Ovary (tissue), 9 donors: Measurements from ENCODE around the gene CRHR2. TPM values are rescaled to one million over a fixed set of nuclear protein-coding genes. Genes with fewer than 3 reads are reported as not detected.

ENCODE experiments used
- DNase-seq, 5 donors: peaks; one replicate each; pipeline ENCODE4 v3.0.0-alpha.2; 2019 to 2020
- H3K27ac ChIP-seq, 2 donors: fragments of 200-600 bp; one replicate each; pipeline versions ENCODE4 v1.5.1 to v1.8.0; 2019 to 2022
- H3K27me3 ChIP-seq: fragments of 200-600 bp; one replicate; pipeline ENCODE4 v1.8.0; 2022
- H3K36me3 ChIP-seq: fragments of 200-600 bp; sonication (generic); one replicate; pipeline ENCODE4 v1.5.1; 2019
- H3K4me1 ChIP-seq: one replicate; pipeline ENCODE4 v1.8.1; 2013; ENCODE audit warnings: mild to moderate bottlenecking, moderate library complexity; ENCODE audit not compliant: insufficient read depth
- H3K4me3 ChIP-seq: fragments of 200-600 bp; sonication (generic); one replicate; pipeline ENCODE4 v1.5.1; 2017
- H3K9me3 ChIP-seq, 2 donors: fragments of 200-600 bp in 1 of 2; sonication (generic) in 1 of 2; one replicate each; pipeline versions ENCODE4 v1.5.1 to v1.8.1; 2013 to 2019; ENCODE audit warnings: mild to moderate bottlenecking in 1 of 2, moderate library complexity in 1 of 2
- EP300 ChIP-seq: sonication (generic); formaldehyde crosslinking; IDR thresholded peaks from one replicate; pipeline ENCODE4 v1.6.1; 2017; ENCODE audit warnings: antibody characterized with exemption
- POLR2A ChIP-seq: fragments of 450-650 bp; IDR thresholded peaks from one replicate; pipeline ENCODE4 v1.6.1; 2017; ENCODE audit warnings: antibody characterized with exemption, mild to moderate bottlenecking, moderate library complexity
- WGBS, 3 donors: extraction: QIAGEN DNeasy Blood & Tissue Kit in 1 of 3; methylation state at CpG; one replicate each; pipeline versions ENCODE4 v1.1.5 to v1.1.7; 2013 to 2017; 5-methylcytosine and 5-hydroxymethylcytosine counted together
- intact Hi-C, 4 donors: fragments of 100-400 bp; cut with DNase I; formaldehyde crosslinking; loops; one replicate each; pipeline versions ENCODE4 v1.11.0 to v1.15.1; 2022 to 2023
- polyA plus RNA-seq, 2 donors: library from polyadenylated mRNA; stranded (reverse); fragments of 200-250 nt in 1 of 2; fragments of 350-450 nt in 1 of 2; fragmentation: Illumina TruSeq in 1 of 2; extraction: RNeasy Lipid Tissue Mini Kit (QIAGEN cat#74804) in 1 of 2; gene quantifications; one replicate each; pipeline ENCODE4 v1.2.3, GENCODE V29; 2013 to 2014
- total RNA-seq, 7 donors: library from RNA; depleted of rRNA in 2 of 7; stranded (reverse); fragments of >200 nt in 2 of 7; fragmentation: NEBNext Ultra II Directional in 3 of 7; extraction: Animal tissue kit (Norgen Biotek cat#: 25700) in 3 of 7; gene quantifications; one replicate each; pipeline versions ENCODE4 v1.1.0 to v1.2.4, GENCODE V29; 2016 to 2023
- TF ChIP-seq, protein P1 (sequence below), 3 donors: fragments of 450-650 bp in 2 of 3; fragments of 200-600 bp in 1 of 3; IDR thresholded peaks; one replicate each; pipeline versions ENCODE4 v1.5.1 to v1.8.0; 2016 to 2022; ENCODE audit warnings: antibody characterized with exemption in 3 of 3, mild to moderate bottlenecking in 1 of 3
- donor health status: DM: no; HTN: no; CAD: no; lungs with moderate emphysema.
- donor health status: DM: no; HTN: no; CAD: no.
- donor health status: Bipolar disorder and iron deficiency.
- donor health status: DM: yes; HTN: yes; CAD: no.
- donor health status: DM: no; HTN: no; CAD: no.
- donor health status: DM: yes; HTN: yes; CAD: no.

The CRHR2 gene
- total and polyA plus RNA-seq, 9 donors = 0.08 to 1.1 (median 0.77) TPM; not detected in 4

DNA sequence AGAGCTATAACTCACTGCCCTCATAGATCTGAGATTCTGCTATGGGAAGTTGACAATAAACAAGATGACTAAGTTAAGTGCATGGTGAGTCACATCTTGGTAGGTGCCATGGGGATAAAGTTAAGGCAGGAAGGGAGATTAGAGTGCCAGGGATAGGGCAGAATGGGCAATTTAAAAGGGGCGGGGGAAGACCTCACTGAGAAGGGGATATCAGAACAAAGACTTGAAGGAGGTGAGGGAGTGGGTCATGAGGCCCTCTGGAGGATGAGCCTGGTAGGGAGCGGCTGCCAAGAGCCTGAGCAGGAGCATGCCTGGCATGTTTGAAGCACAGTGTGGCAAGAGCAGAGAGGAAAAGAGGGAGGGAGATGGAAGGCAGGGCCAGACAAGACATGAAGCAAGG, 34.9 kb upstream of the CRHR2 start:
- WGBS, 3 donors = 60 to 70% (median 64%) methylated on average over 2 of the region's 2 CpGs
- no peaks in the 10 kb centered on the region for H3K36me3 ChIP-seq
- H3K27ac ChIP-seq = no peak overlapping the region
- intact Hi-C loops = no loop called here
- no peaks in the 10 kb centered on the region for H3K27me3 ChIP-seq
- TF ChIP-seq POLR2A = no peak
- TF ChIP-seq EP300 = no peak
- TF ChIP-seq, protein P1, sequence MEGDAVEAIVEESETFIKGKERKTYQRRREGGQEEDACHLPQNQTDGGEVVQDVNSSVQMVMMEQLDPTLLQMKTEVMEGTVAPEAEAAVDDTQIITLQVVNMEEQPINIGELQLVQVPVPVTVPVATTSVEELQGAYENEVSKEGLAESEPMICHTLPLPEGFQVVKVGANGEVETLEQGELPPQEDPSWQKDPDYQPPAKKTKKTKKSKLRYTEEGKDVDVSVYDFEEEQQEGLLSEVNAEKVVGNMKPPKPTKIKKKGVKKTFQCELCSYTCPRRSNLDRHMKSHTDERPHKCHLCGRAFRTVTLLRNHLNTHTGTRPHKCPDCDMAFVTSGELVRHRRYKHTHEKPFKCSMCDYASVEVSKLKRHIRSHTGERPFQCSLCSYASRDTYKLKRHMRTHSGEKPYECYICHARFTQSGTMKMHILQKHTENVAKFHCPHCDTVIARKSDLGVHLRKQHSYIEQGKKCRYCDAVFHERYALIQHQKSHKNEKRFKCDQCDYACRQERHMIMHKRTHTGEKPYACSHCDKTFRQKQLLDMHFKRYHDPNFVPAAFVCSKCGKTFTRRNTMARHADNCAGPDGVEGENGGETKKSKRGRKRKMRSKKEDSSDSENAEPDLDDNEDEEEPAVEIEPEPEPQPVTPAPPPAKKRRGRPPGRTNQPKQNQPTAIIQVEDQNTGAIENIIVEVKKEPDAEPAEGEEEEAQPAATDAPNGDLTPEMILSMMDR (IDR thresholded peaks at IDR 0.05) = no peak
- H3K9me3 ChIP-seq = no peaks in the 10 kb centered on the region
- H3K4me1 ChIP-seq = no peaks in the 10 kb centered on the region
- DNase-seq = no peak
- no peak overlapping the region for H3K4me3 ChIP-seq

DNA sequence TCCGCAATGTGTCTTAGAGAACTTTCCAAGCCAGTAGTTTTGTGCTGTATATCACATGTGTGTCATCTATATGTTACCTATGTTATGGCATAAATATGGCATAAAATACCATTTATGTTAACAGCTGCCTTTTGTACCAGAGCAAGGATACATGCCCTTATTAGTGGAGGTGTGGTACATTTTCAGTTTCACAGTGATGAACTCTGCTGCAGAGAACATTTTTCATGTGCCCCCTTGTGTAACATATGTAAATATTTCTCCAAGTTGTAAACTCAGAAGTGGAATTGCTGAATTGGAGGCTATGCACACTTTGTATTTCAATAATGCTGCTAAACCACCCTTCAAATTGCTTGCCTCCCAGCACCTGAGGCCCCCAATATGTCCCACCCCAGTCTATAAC, 31.9 kb upstream of the CRHR2 start:
- Histone ChIP-seq H3K9me3 (no peaks in the 10 kb centered on the region), H3K4me1 (no peaks in the 10 kb centered on the region), H3K27me3 (no peaks in the 10 kb centered on the region), H3K27ac (no peak overlapping the region), H3K36me3 (no peaks in the 10 kb centered on the region), H3K4me3 (no peak overlapping the region)
- no peak for DNase-seq
- WGBS, 3 donors = 78 to 93% (median 90%) methylated on average over 1 of the region's 1 CpG
- TF ChIP-seq EP300 (no peak), POLR2A (no peak)
- TF ChIP-seq, protein P1 (IDR thresholded peaks at IDR 0.05) = no peak
- intact Hi-C loops = no loop called here

DNA sequence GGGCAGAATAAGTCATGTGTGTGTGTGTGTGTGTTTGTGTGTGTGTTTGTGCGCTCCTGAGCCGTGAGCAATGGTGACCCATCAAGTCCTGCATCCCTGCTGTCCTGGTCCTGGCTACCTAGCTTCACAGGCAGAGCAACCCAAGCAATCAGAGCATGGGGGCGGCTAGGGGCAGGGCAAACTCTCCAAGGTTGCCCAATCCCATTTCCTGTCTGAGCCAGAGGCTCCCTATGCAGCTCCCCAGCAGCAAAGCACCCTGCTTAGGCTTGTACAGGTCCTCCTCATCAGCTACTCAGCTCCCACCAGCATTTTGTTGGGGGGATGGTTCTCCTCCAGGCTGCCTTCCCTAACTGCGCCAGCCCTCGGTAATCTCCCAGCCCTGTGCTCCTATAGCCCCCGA, 31.1 kb upstream of the CRHR2 start:
- 75 to 78% (median 77%) methylated on average over 6 of the region's 6 CpGs for WGBS, 3 donors

DNA sequence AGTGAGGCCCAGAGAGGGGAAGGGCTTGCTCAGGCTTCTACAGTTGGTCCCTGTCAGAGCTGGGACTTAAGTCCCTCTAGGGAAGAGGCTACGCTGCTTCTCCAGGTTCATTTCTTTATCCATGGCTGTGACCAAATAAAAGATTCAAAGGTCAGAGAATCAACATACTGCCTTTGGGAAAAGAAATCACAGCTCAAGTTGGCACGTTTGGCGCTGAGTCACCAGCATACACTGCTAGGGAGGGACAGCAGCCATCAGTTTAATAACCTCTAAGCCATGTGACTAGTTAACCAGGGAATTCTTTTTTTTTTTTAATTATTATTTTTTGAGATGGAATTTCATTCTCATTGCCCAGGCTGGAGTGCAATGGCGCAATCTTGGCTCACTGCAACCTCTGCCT, 28.4 kb upstream of the CRHR2 start:
- no peaks in the 10 kb centered on the region for H3K36me3 ChIP-seq
- H3K4me3 ChIP-seq = no peak overlapping the region
- H3K27ac ChIP-seq = no peak overlapping the region
- H3K9me3 ChIP-seq = no peaks in the 10 kb centered on the region
- intact Hi-C loops = no loop called here
- H3K27me3 ChIP-seq = no peaks in the 10 kb centered on the region
- DNase-seq = no peak
- WGBS, 3 donors = 91 to 94% (median 93%) methylated on average over 4 of the region's 4 CpGs
- no peaks in the 10 kb centered on the region for H3K4me1 ChIP-seq
- TF ChIP-seq EP300 (no peak), POLR2A (no peak)
- TF ChIP-seq, protein P1 (IDR thresholded peaks at IDR 0.05) = no peak

More for the DNA sequence above, 31.1 kb upstream of the CRHR2 start:
- intact Hi-C loops = no loop called here
- TF ChIP-seq EP300 (no peak), POLR2A (no peak)
- TF ChIP-seq, protein P1 (IDR thresholded peaks at IDR 0.05) = no peak
- DNase-seq = no peak
- Histone ChIP-seq H3K36me3 (no peaks in the 10 kb centered on the region), H3K4me1 (no peaks in the 10 kb centered on the region), H3K27me3 (no peaks in the 10 kb centered on the region), H3K9me3 (no peaks in the 10 kb centered on the region), H3K27ac (no peak overlapping the region), H3K4me3 (no peak overlapping the region)
